GM23248 (cell line): ENCODE data around the gene RNF224.

Source experiments
- EZH2 ChIP-seq: fragments of 200-600 bp; sonication (generic); IDR thresholded peaks from 2 replicates; pipeline ENCODE4 v1.6.1; 2018; ENCODE audit warnings: antibody characterized with exemption, mild to moderate bottlenecking; ENCODE audit not compliant: insufficient read depth, poor library complexity, severe bottlenecking
- EZH2phosphoT487 ChIP-seq: fragments of 200-600 bp; sonication (generic); IDR thresholded peaks from 2 replicates; pipeline ENCODE4 v1.6.1; 2018; ENCODE audit warnings: antibody characterized with exemption, moderate library complexity, mild to moderate bottlenecking, low read depth; ENCODE audit not compliant: insufficient read depth

DNA sequence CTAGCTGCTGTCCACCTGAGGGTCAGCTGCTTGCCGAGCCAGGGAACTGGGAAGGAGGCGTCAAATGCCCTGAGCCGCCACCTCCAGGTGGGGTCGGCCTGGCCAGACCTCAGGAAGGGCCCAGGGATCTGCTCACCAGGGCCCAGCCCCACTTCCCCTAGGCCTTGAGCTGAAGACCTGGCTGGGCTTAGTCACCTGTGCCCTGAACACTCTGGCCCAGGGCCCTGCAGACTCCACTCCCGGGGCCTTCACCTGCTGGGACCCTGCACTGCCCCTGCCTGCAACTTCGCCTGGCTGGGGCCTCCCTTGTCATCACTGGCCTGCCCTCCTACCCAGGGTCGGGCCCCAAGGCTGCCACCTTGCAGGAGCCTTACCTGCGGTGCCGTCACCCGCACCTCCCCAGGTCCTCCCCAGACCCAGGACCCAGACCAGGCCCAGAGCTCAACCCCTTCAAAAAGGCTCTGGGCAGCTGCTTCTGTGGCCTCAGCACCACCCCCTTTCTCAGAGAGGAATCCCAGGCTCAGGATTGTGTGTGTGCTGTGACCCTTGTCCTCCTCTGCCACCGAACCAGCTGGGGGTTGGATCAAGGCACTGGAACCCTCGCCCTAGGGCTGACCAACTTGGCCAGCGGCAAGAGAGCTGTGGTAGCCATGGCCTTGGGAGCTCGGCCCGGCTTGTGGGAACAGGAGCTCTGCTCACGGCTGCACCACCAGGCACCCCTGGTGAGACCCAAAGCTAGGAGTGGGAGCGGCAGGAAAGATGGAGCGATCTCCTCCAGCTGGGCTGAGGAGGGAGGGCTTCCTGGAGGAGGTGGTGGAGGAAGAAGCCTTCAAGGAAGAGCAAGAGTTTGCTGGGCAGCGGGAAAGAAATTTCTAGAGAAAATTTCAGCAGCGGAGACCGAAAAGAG is 26.7 kb downstream of the RNF224 start:
- no peak for TF ChIP-seq EZH2
- no peak for TF ChIP-seq EZH2phosphoT487
